ACHN (cell line): ENCODE results near the gene PI3.

Experiments
- DNase-seq: peaks from one replicate; pipeline ENCODE4 v3.0.0-alpha.2; 2015
- in situ Hi-C: cut with HindIII; loops from 2 replicates; pipeline ENCODE4 v1.10.0; 2017; ENCODE audit warnings: low sequenced_read_pairs, low pct_ligation_motif_present, low pct_unique_long_range_greater_than_20kb

The PI3 gene

GRCh38 chr20:45179166-45179565 is 4.5 kb downstream of the PI3 start:
- in situ Hi-C loops, result no loop called here
- DNase-seq, result no peak

DNA sequence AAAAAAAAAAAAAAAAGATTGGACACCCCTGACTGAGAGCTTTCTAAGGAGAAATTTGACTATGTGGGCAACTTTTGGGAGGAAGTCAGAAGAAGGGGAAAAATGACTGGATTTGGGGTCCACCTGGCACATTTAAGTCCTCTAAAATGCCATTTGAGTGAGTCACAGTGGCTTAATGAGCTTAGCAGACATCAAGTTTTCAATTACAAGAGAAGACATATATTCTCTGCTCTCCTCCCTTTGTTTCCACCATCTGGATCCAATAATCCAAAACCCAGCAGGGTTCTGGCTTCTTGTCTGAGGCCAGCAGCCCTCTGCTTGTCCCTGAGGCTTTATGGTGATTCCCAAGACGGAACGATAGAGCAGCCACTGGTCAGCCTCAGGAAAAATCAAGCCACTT is 6.9 kb downstream of the PI3 start:
- no peak for DNase-seq
- in situ Hi-C loops, result no loop called here

DNA sequence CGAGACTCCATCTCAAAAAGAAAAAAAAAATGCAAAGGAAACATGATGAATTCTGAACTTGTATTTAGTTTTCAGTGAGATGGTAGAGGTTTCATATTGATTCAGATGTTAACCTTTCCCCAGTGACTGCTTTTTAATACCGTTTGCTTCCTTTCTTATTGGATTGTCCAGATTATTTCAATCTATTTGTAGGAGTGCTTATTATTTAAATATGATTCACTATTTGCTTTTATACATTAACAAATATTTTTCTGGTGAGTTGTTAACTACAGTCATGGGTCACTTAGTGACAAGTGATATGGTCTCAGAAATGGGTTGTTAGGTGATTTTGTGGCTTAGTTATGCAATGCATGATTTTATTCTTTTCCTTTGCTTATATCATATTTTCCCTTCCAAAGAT is 8.4 kb downstream of the PI3 start:
- in situ Hi-C loops, result no loop called here
- DNase-seq, result no peak

DNA sequence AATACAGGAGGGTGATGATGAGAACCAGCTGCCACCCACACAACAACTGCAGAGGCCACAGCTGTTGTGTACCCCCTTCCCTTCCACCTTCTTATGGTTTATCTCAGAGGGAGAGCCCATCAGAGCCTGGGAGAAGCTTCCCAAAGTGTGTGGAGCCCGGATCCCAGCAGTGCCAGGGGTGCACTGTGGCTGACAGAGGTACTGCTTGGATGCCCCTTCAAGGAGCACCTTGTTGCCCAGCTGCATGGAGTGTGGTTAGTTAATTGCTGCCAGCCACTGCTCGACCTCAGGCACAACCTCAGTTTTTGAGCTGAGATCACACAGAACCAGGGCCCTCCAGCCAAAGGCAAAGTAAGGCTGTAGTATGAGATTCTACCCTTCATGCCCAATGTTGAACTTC is 13.0 kb downstream of the PI3 start:
- in situ Hi-C loops, result no loop called here
- no peak for DNase-seq

DNA sequence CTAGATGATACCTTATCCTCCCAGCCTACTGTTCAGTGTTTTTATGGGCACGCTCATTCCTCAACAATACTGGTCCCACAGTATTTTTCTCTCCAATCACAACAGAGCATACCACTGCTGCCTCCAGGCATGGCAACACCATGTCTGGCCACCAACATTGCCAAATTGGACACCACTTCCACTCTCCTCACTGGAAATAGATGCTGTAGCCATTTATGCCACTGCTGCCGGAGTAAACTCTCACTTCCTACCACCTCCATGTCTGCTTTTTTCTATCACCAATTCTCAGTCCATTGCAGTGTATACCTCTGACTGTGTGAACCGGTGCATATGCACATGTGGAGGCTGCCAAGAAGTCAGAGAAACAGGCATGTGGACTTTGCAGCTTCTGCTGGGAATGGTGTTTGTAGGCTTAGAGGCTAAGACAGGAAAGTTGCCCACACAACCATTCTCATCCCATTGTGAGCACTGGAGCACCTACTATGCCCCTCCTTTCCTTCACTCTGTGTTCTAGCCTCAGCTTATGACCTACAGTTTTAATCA is 14.4 kb downstream of the PI3 start:
- no peak for DNase-seq
- in situ Hi-C loops, result no loop called here

GRCh38 chr20:45189861-45190260 is 15.2 kb downstream of the PI3 start:
- no peak for DNase-seq
- in situ Hi-C loops, result no loop called here

GRCh38 chr20:45191926-45192325 is 17.2 kb downstream of the PI3 start:
- no peak for DNase-seq
- in situ Hi-C loops, result no loop called here

DNA sequence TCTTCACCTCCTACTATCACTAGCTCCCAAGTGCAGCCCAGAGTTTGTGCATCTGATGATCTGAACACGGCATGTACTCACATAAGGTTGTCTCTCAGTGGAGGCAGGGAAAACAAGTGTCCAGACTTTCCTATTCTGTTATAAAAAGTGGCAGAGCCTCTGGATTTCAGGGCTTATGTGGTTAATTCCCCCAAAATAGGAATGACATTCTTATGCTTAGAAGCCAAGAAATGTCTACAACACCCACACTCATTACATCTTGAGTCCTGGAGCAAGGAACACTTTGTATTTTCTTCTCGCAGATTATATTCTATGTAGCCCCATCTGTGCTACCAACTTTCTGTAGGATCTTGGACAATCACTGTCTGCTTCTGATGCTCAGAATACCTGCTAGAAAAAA is 18.6 kb downstream of the PI3 start:
- in situ Hi-C loops, result no loop called here
- no peak for DNase-seq

GRCh38 chr20:45206725-45207124 is 32.0 kb downstream of the PI3 start, which contains the start of gene SEMG1:
TSS of gene SEMG1 (plus strand) at chr20:45207033. CDS start at chr20:45207054, 21 bp downstream.
- DNase-seq, result no peak
- in situ Hi-C loops, result no loop called here

GRCh38 chr20:45209924-45210323 is 35.2 kb downstream of the PI3 start:
- DNase-seq, result no peak
- in situ Hi-C loops, result no loop called here

DNA sequence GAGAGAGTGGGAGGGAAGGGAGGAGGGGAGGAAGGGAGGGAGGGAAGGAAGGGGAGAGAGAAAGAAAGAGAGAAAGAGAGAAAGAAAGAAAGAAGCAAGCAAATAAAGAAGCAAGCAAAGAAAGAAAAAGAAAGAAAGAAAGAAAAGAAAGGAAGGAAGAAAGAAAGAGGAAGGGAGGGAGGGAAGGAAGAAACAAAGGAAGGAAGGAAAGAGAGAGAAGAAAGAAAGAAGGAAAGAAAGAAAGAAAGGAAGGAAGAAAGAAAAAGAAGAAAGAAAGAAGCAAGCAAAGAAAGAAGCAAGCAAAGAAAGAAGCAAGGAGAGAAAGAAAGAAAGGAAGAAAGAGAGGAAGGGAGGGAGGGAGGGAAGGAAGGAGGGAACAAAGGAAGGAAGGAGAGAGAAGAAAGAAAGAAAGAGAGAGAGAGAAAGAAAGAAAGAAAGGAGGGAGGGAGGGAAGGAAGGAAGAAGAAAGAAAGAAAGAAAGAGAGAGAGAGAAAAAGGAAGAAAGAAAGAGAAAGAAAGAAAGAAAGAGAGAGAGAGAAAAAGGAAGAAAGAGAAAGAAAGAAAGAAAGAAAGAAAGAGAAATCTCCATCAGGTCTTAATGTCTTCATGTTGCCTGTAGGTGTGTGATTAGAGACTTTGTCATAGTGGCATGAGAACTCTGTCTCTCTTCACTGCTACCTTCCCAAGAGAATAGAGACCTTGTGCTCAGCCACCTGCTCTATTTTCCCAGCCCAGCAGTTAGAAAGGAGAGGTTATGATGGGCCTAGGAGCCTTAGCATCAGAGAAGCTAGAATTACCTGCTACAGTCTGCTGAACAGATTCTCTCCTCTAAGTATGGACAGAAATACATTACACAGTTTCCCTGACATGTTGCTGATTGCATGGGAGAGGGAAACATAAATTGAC is 37.1 kb downstream of the PI3 start:
- in situ Hi-C loops, result no loop called here
- no peak for DNase-seq

GRCh38 chr20:45212836-45213235 is 38.1 kb downstream of the PI3 start:
- DNase-seq, result no peak
- in situ Hi-C loops, result no loop called here

DNA sequence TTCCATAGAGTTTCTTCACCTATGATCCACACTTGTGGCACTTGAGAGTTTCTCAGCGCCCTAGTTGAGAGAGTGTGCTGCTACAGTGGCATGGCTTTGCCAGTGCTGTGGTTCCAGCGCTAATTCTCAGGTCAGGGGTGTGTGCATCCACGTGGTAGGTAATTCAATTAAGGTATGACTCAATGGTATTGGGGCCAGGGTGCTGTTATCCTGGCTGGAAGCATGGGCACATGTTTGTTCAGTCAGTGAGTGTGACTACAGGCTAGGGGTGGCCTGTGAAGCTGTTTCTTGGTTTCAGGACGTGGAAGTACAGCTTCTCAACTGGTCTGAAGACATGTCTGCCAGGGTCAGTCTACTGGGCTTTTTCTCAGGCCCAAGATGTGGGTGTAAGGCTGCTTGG is 43.4 kb downstream of the PI3 start:
- DNase-seq, result no peak
- in situ Hi-C loops, result no loop called here

- in situ Hi-C loops, result no loop called here
- DNase-seq, result no peak
Observed at GRCh38 chr20:45218636-45219035, 43.9 kb downstream of the PI3 start.

GRCh38 chr20:45221076-45221475 is 46.4 kb downstream of the PI3 start, which contains the start of gene SEMG2:
TSS of gene SEMG2 (plus strand) at chr20:45221373. CDS start at chr20:45221390, 17 bp downstream.
- DNase-seq, result no peak
- in situ Hi-C loops, result no loop called here

DNA sequence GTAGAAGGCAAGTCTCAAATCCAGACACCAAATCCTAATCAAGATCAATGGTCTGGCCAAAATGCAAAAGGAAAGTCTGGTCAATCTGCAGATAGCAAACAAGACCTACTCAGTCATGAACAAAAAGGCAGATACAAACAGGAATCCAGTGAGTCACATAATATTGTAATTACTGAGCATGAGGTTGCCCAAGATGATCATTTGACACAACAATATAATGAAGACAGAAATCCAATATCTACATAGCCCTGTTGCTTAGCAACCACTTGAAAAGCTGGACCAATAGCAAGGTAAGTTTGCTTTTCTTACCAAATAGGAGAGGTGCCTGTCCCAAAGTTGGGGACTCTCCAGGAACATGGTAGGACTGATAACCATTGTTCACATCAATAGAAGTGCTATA is 48.4 kb downstream of the PI3 start:
- in situ Hi-C loops, result no loop called here
- no peak for DNase-seq
